Left ventricle myocardium inferior (tissue), 1 donor: ENCODE measurements around the gene CSTF3. TPM values are rescaled to one million over a fixed set of nuclear protein-coding genes. Genes with fewer than 3 reads are reported as not detected.
"Not testable (repeated sequence)": the region's sequence is repeated elsewhere in the genome, so short reads cannot be mapped to it uniquely, and the experiment has no call there.

Experiments used
- DNase-seq: peaks from one replicate; pipeline ENCODE4 v3.0.0-alpha.2; 2020
- H3K27ac ChIP-seq: fragments of 200-600 bp; replicated peaks from 2 replicates; pipeline ENCODE4 v1.8.0; 2021
- H3K27me3 ChIP-seq: fragments of 200-600 bp; 2 replicates; pipeline ENCODE4 v1.8.0; 2021; ENCODE audit warnings: low read depth
- H3K36me3 ChIP-seq: fragments of 200-600 bp; 2 replicates; pipeline ENCODE4 v1.8.0; 2021
- H3K4me1 ChIP-seq: fragments of 200-600 bp; 2 replicates; pipeline ENCODE4 v1.8.0; 2021
- H3K4me3 ChIP-seq: fragments of 200-600 bp; 2 replicates; pipeline ENCODE4 v1.8.0; 2021; ENCODE audit warnings: mild to moderate bottlenecking, moderate library complexity
- H3K9me3 ChIP-seq: fragments of 200-600 bp; replicated peaks from 2 replicates; pipeline ENCODE4 v1.8.0; 2021
- CTCF ChIP-seq: fragments of 200-600 bp; IDR thresholded peaks from 2 replicates; pipeline ENCODE4 v1.8.0; 2021; ENCODE audit warnings: antibody characterized with exemption, mild to moderate bottlenecking, borderline replicate concordance
- intact Hi-C: fragments of 100-400 bp; cut with micrococcal nuclease; formaldehyde crosslinking; loops from one replicate; pipeline ENCODE4 v1.11.0; 2022
- total RNA-seq: library from RNA; stranded (reverse); fragmentation: NEBNext Ultra II Directional; extraction: Animal tissue kit (Norgen Biotek cat#: 25700); gene quantifications from one replicate; pipeline ENCODE4 v1.2.1, GENCODE V29; 2021
- donor health status: DM: no; HTN: yes; CAD: no; lungs with severe emphysema.

The CSTF3 gene
- total RNA-seq, 1 donor from 2014 or later: 11.1 TPM

GRCh38 chr11:33132510-33132909 is 28.8 kb downstream of the CSTF3 start:
- no peak for TF ChIP-seq CTCF
- H3K27ac ChIP-seq: no peak overlapping the region
- H3K9me3 ChIP-seq: no peaks in the 10 kb centered on the region
- H3K36me3 ChIP-seq: no peaks in the 10 kb centered on the region
- intact Hi-C loops: no loop called here
- peaks cover 8% of the 10 kb centered on the region for H3K4me1 ChIP-seq
- H3K4me3 ChIP-seq: no peak overlapping the region
- H3K27me3 ChIP-seq: no peaks in the 10 kb centered on the region
- no peak for DNase-seq

GRCh38 chr11:33128739-33129138 is 32.5 kb downstream of the CSTF3 start:
- TF ChIP-seq CTCF: no peak
- Histone ChIP-seq H3K27me3 (no peaks in the 10 kb centered on the region), H3K4me1 (no peaks in the 10 kb centered on the region), H3K36me3 (peaks cover 4% of the 10 kb centered on the region), H3K4me3 (no peak overlapping the region), H3K27ac (no peak overlapping the region), H3K9me3 (no peaks in the 10 kb centered on the region)
- intact Hi-C loops: no loop called here
- DNase-seq: no peak

GRCh38 chr11:33125611-33126010 is 35.7 kb downstream of the CSTF3 start:
- Histone ChIP-seq H3K4me3 (no peak overlapping the region), H3K9me3 (no peaks in the 10 kb centered on the region), H3K27ac (no peak overlapping the region), H3K4me1 (no peaks in the 10 kb centered on the region), H3K36me3 (peaks cover 4% of the 10 kb centered on the region), H3K27me3 (no peaks in the 10 kb centered on the region)
- intact Hi-C loops: no loop called here
- DNase-seq: no peak
- no peak for TF ChIP-seq CTCF

- Histone ChIP-seq H3K4me3 (no peak overlapping the region), H3K9me3 (no peaks in the 10 kb centered on the region), H3K27me3 (no peaks in the 10 kb centered on the region), H3K4me1 (no peaks in the 10 kb centered on the region), H3K27ac (no peak overlapping the region), H3K36me3 (peaks cover 4% of the 10 kb centered on the region)
- DNase-seq: no peak
- intact Hi-C loops: no loop called here
- TF ChIP-seq CTCF: no peak
Measured at GRCh38 chr11:33125025-33125424, 36.3 kb downstream of the CSTF3 start.

- H3K36me3 ChIP-seq, DNase-seq, H3K27me3 ChIP-seq, H3K4me3 ChIP-seq, intact Hi-C loops, H3K4me1 ChIP-seq, H3K9me3 ChIP-seq, H3K27ac ChIP-seq: not testable (repeated sequence)
Measured at GRCh38 chr11:33122696-33123095, 38.6 kb downstream of the CSTF3 start.

- intact Hi-C loops: no loop called here
- TF ChIP-seq CTCF: no peak
Measured at GRCh38 chr11:33116535-33116934, 44.7 kb downstream of the CSTF3 start.

More at GRCh38 chr11:33116535-33116934, 44.7 kb downstream of the CSTF3 start:
- no peak for DNase-seq
- Histone ChIP-seq H3K4me1 (no peaks in the 10 kb centered on the region), H3K9me3 (no peaks in the 10 kb centered on the region), H3K27me3 (no peaks in the 10 kb centered on the region), H3K36me3 (no peaks in the 10 kb centered on the region), H3K27ac (no peak overlapping the region), H3K4me3 (no peak overlapping the region)
